SK-N-SH (cell line): ENCODE data around the gene CLDN9. TPM values are rescaled to one million over a fixed set of nuclear protein-coding genes. Genes with fewer than 3 reads are reported as not detected.

ENCODE experiments used
- CTCF ChIA-PET: fragments of 300-600, 350-600 bp; formaldehyde crosslinking; extraction: SDS; loops from one replicate; lab custom pipeline; 2021; lab: Yijun Ruan, JAX
- POLR2A ChIA-PET: fragments of 350-600 bp; sonication (Branson Sonifier 250); formaldehyde crosslinking; extraction: SDS; loops from one replicate; lab custom pipeline; 2020; ENCODE audit warnings: antibody characterized with exemption, inconsistent platforms; lab: Yijun Ruan, JAX
- DNase-seq: peaks from one replicate; pipeline ENCODE4 v3.0.0; 2012
- H2AFZ ChIP-seq: fragments of 200-600 bp; sonication (generic); 2 replicates; pipeline ENCODE4 v1.8.1; 2016; ENCODE audit warnings: antibody characterized with exemption, mild to moderate bottlenecking, low read depth
- H3F3A ChIP-seq: fragments of 200-600 bp; sonication (generic); replicated peaks from 2 replicates; pipeline ENCODE3; 2016; ENCODE audit warnings: antibody characterized with exemption, mild to moderate bottlenecking; ENCODE audit not compliant: insufficient read depth
- H3K27ac ChIP-seq, 2 experiments: fragments of 200-500 bp in 1 of 2; fragments of 200-600 bp in 1 of 2; sonication (Bioruptor generic) in 1 of 2; sonication (generic), shearing (Covaris generic) in 1 of 2; 2 replicates each; pipeline versions ENCODE4 v1.5.1 to v1.6.1; 2014 to 2016; ENCODE audit warnings: low read depth in 2 of 2, inconsistent platforms in 1 of 2, low read length in 1 of 2, mild to moderate bottlenecking in 1 of 2, mixed read lengths in 1 of 2
- H3K27me3 ChIP-seq: fragments of 200-600 bp; sonication (generic), shearing (Covaris generic); 2 replicates; pipeline ENCODE4 v1.6.1; 2016; ENCODE audit warnings: mixed run types; ENCODE audit not compliant: insufficient read depth
- H3K36me3 ChIP-seq, 2 experiments: fragments of 200-500 bp in 1 of 2; fragments of 200-600 bp in 1 of 2; sonication (Bioruptor generic) in 1 of 2; sonication (generic) in 1 of 2; replicated peaks in 1 of 2; 2 replicates each; pipeline versions ENCODE3 to v1.5.1; 2014 to 2016; ENCODE audit warnings: low read length in 1 of 2, mild to moderate bottlenecking in 1 of 2; ENCODE audit not compliant: insufficient read depth in 2 of 2, control insufficient read depth in 1 of 2
- H3K4me1 ChIP-seq, 2 experiments: fragments of 200-500 bp in 1 of 2; fragments of 200-600 bp in 1 of 2; sonication (Bioruptor generic) in 1 of 2; sonication (generic), shearing (Covaris generic) in 1 of 2; 2 replicates each; pipeline versions ENCODE4 v1.5.1 to v1.6.1; 2014 to 2016; ENCODE audit warnings: low read depth in 1 of 2, low read length in 1 of 2, mixed run types in 1 of 2; ENCODE audit not compliant: insufficient read depth in 2 of 2, control insufficient read depth in 1 of 2
- H3K4me2 ChIP-seq: fragments of 200-600 bp; sonication (generic), shearing (Covaris generic); 2 replicates; pipeline ENCODE4 v1.6.1; 2017; ENCODE audit warnings: mixed run types
- H3K4me3 ChIP-seq, 2 experiments: fragments of 200-500 bp in 1 of 2; fragments of 200-600 bp in 1 of 2; sonication (Bioruptor generic) in 1 of 2; sonication (generic), shearing (Covaris generic) in 1 of 2; 2 replicates each; pipeline versions ENCODE4 v1.5.1 to v1.8.1; 2014 to 2016; ENCODE audit warnings: low read depth in 2 of 2, inconsistent platforms in 1 of 2, low read length in 1 of 2, mild to moderate bottlenecking in 1 of 2, mixed read lengths in 1 of 2, moderate library complexity in 1 of 2
- H3K79me2 ChIP-seq: fragments of 200-600 bp; sonication (generic); 2 replicates; pipeline ENCODE4 v1.8.1; 2017; ENCODE audit warnings: mild to moderate bottlenecking; ENCODE audit not compliant: insufficient read depth
- H3K9ac ChIP-seq: fragments of 200-600 bp; sonication (generic); 2 replicates; pipeline ENCODE4 v1.6.1; 2017; ENCODE audit warnings: mixed run types
- H3K9me2 ChIP-seq: fragments of 200-600 bp; sonication (generic); 2 replicates; pipeline ENCODE4 v1.6.1; 2017; ENCODE audit warnings: mixed run types
- H3K9me3 ChIP-seq: fragments of 200-600 bp; sonication (generic); 2 replicates; pipeline ENCODE4 v1.6.1; 2017; ENCODE audit warnings: mixed run types, mild to moderate bottlenecking, moderate library complexity
- H4K20me1 ChIP-seq: fragments of 200-600 bp; sonication (generic); 2 replicates; pipeline ENCODE4 v1.6.1; 2017; ENCODE audit warnings: mild to moderate bottlenecking, mixed run types; ENCODE audit not compliant: insufficient read depth
- CHD2 ChIP-seq: fragments of 150-350 bp; IDR thresholded peaks from 2 replicates; pipeline ENCODE4 v1.6.1; 2018; ENCODE audit warnings: low read length; ENCODE audit not compliant: partially characterized antibody
- CTCF ChIP-seq: fragments of 200-600 bp; sonication (generic); IDR thresholded peaks from 2 replicates; pipeline ENCODE4 v1.6.1; 2017; ENCODE audit warnings: antibody characterized with exemption, mild to moderate bottlenecking, moderate library complexity
- GATA2 ChIP-seq: sonication (generic); formaldehyde crosslinking; IDR thresholded peaks from 2 replicates; pipeline ENCODE4 v1.5.0; 2020; ENCODE audit warnings: mild to moderate bottlenecking, missing genetic modification reagents
- RXRA ChIP-seq: IDR thresholded peaks from 2 replicates; pipeline ENCODE4 v1.4.0; 2012; ENCODE audit warnings: low read depth, mild to moderate bottlenecking, borderline replicate concordance
- TEAD4 ChIP-seq: IDR thresholded peaks from 2 replicates; pipeline ENCODE4 v1.4.0; 2012; ENCODE audit warnings: mild to moderate bottlenecking, borderline replicate concordance; ENCODE audit not compliant: insufficient read depth
- WGBS: methylation state at CpG from one replicate; pipeline ENCODE4 v1.1.6; 2017; ENCODE audit warnings: low lambda C conversion rate; 5-methylcytosine and 5-hydroxymethylcytosine counted together
- polyA plus RNA-seq, 3 experiments: library from polyadenylated mRNA; depleted of rRNA; stranded (reverse); fragments of >200 nt; gene quantifications; 2 replicates each; pipeline ENCODE4 v1.2.3, GENCODE V29; 2012

Gene CLDN9
- polyA plus RNA-seq, 1 of the 3 experiments (the other 2 are of a cell fraction): 0.08 TPM

GRCh38 chr16:2964475-2965336 is 48.0 kb upstream of the CLDN9 start:
- Histone ChIP-seq H3K27me3 (peaks cover 17% of the 10 kb centered on the region), H4K20me1 (no peaks in the 10 kb centered on the region; the same call in 1 of the 2 replicates), H3K36me3 (no peaks in the 10 kb centered on the region), H3K9ac (no peak overlapping the region), H3K4me2 (peak overlapping the region; percentile 96), H3K4me3 (peak overlapping the region; percentile 50 to 61), H3K79me2 (no peaks in the 10 kb centered on the region), H3K9me3 (no peaks in the 10 kb centered on the region), H3K4me1 (peaks cover 0 to 21% of the 10 kb centered on the region in 2 experiments; a peak in 1 of 4 replicates), H2AFZ (peak overlapping the region; percentile 65; the same call in 1 of the 2 replicates), H3K9me2 (no peaks in the 10 kb centered on the region), H3K27ac (peak overlapping the region in 1 of 2 experiments; percentile 34; a peak in 1 of 4 replicates), H3F3A (peaks cover 5% of the 10 kb centered on the region)
- peak; percentile 37 for TF ChIP-seq CHD2
- 0 out of 2 replicates have a peak, but pooled peaks have one; percentile 3 for TF ChIP-seq CTCF
- no peak for TF ChIP-seq RXRA
- WGBS: 0% methylated on average over 6 of the region's 68 CpGs
- DNase-seq: peak; percentile 95
- CTCF ChIA-PET: interaction anchor here (0.7 to 3.6 kb wide), 10 partner anchors 7 to 54 kb away, joined by 3 to 25 read pairs (median 4); no protein-coding TSS in a partner anchor
- POLR2A ChIA-PET: interaction anchor here (0.5 to 0.6 kb wide), 2 partner anchors 16 to 52 kb away, joined by 3 to 4 read pairs; no protein-coding TSS in a partner anchor

- no peak for TF ChIP-seq GATA2 (CRISPR knock-in tag)
- no peak for TF ChIP-seq TEAD4
- H3K27me3 ChIP-seq: 0 out of 2 replicates have a peak, but pooled peaks cover 2% of the 10 kb centered on the region
These were observed 46.5 kb upstream of the CLDN9 start for GRCh38 chr16:2966043-2966807.

More at GRCh38 chr16:2966043-2966807, 46.5 kb upstream of the CLDN9 start:
- WGBS: 95% methylated on average over 34 of the region's 39 CpGs
- H3K9me2 ChIP-seq: no peaks in the 10 kb centered on the region
- ChIA-PET CTCF (interaction anchor here (1.0 kb wide), 2 partner anchors 18 to 54 kb away, joined by 3 read pairs; partner anchors contain the start of gene TNFRSF12A), POLR2A (no interaction called here)
- H3K9me3 ChIP-seq: no peaks in the 10 kb centered on the region
- peaks cover 0 to 32% of the 10 kb centered on the region in 2 experiments; a peak in 1 of 4 replicates for H3K4me1 ChIP-seq
- H3K79me2 ChIP-seq: no peaks in the 10 kb centered on the region; the same call in 1 of the 2 replicates
- H3F3A ChIP-seq: peaks cover 9% of the 10 kb centered on the region
- H3K9ac ChIP-seq: no peak overlapping the region
- H2AFZ ChIP-seq: no peak overlapping the region
- no peaks in the 10 kb centered on the region for H3K36me3 ChIP-seq
- H4K20me1 ChIP-seq: peaks cover 12% of the 10 kb centered on the region
- no peak overlapping the region for H3K4me2 ChIP-seq
- H3K27ac ChIP-seq: no peak overlapping the region
- no peak overlapping the region for H3K4me3 ChIP-seq
- DNase-seq: no peak
